ENCODE data around the gene PRX.
"Not testable (repeated sequence)": the region's sequence is repeated elsewhere in the genome, so short reads cannot be mapped to it uniquely, and the experiment has no call there.

PRX gene

GRCh38 chr19:40457048-40457447 is 43.9 kb upstream of the PRX start:
- no peak for TF ChIP-seq CTCF (IDR thresholded peaks at IDR 0.05; ENCODE audit: control extremely low read depth, extremely low read depth, low read depth, missing control alignments)
- POLR2A ChIA-PET, result interaction anchor here (0.5 kb wide), 1 partner anchor 39 kb away, joined by 11 read pairs; no protein-coding TSS in a partner anchor
- CTCF ChIA-PET, result interaction anchor here (1.2 to 5.1 kb wide), 2 partner anchors 7 to 9 kb away, joined by 3 to 52 read pairs; partner anchors contain the start of gene BLVRB
- no peak for DNase-seq (ENCODE audit: extremely low spot score)

GRCh38 chr19:40453943-40454342 is 40.8 kb upstream of the PRX start:
- not testable (repeated sequence) for DNase-seq (ENCODE audit: extremely low spot score)
- ChIA-PET POLR2A (interaction anchor here (1.6 kb wide), 1 partner anchor 12 kb away, joined by 4 read pairs; the partner anchor contains the start of gene BLVRB), CTCF (interaction anchor here (1.0 to 5.1 kb wide), 4 partner anchors 10 to 182 kb away, joined by 3 to 52 read pairs (median 7); partner anchors contain the start of gene BLVRB)

GRCh38 chr19:40453151-40453735 is 40.1 kb upstream of the PRX start:
- ChIA-PET POLR2A (no interaction called here), CTCF (interaction anchor here (1.0 to 5.1 kb wide), 5 partner anchors 10 to 182 kb away, joined by 3 to 52 read pairs (median 5); partner anchors contain the start of gene BLVRB)
- TF ChIP-seq CTCF (IDR thresholded peaks at IDR 0.05; ENCODE audit: control extremely low read depth, extremely low read depth, low read depth, missing control alignments), result no peak
- no peak for DNase-seq (ENCODE audit: extremely low spot score)

- CTCF ChIA-PET, result interaction anchor here (1.9 to 3.0 kb wide), 2 partner anchors 9 to 12 kb away, joined by 5 to 17 read pairs; no protein-coding TSS in a partner anchor
- no peak for TF ChIP-seq CTCF (IDR thresholded peaks at IDR 0.05; ENCODE audit: control extremely low read depth, extremely low read depth, low read depth, missing control alignments)
Observed at GRCh38 chr19:40452016-40452415, 38.8 kb upstream of the PRX start.

GRCh38 chr19:40450664-40451063 is 37.5 kb upstream of the PRX start:
- ChIA-PET CTCF (interaction anchor here (0.6 to 3.0 kb wide), 2 partner anchors 14 to 326 kb away, joined by 3 to 17 read pairs; no protein-coding TSS in a partner anchor), POLR2A (no interaction called here)
- DNase-seq (ENCODE audit: extremely low spot score), result no peak
- no peak for TF ChIP-seq CTCF (IDR thresholded peaks at IDR 0.05; ENCODE audit: control extremely low read depth, extremely low read depth, low read depth, missing control alignments)

More at GRCh38 chr19:40452016-40452415, 38.8 kb upstream of the PRX start:
- POLR2A ChIA-PET, result interaction anchor here (0.6 kb wide), 2 partner anchors 194 to 914 kb away, joined by 3 read pairs; no protein-coding TSS in a partner anchor
- DNase-seq (ENCODE audit: extremely low spot score), result no peak

GRCh38 chr19:40449506-40449905 is 36.3 kb upstream of the PRX start:
- ChIA-PET CTCF (interaction anchor here (3.0 kb wide), 1 partner anchor 15 kb away, joined by 17 read pairs; no protein-coding TSS in a partner anchor), POLR2A (no interaction called here)
- no peak for DNase-seq (ENCODE audit: extremely low spot score)
- no peak for TF ChIP-seq CTCF (IDR thresholded peaks at IDR 0.05; ENCODE audit: control extremely low read depth, extremely low read depth, low read depth, missing control alignments)

- POLR2A ChIA-PET, result no interaction called here
- no peak for TF ChIP-seq CTCF (IDR thresholded peaks at IDR 0.05; ENCODE audit: control extremely low read depth, extremely low read depth, low read depth, missing control alignments)
- CTCF ChIA-PET, result interaction anchor here (0.7 to 1.5 kb wide), 3 partner anchors 18 to 141 kb away, joined by 3 to 6 read pairs (median 3); partner anchors contain the start of gene BLVRB
- no peak for DNase-seq (ENCODE audit: extremely low spot score)
Observed at GRCh38 chr19:40446263-40446784, 33.1 kb upstream of the PRX start.
